Stimulated activated CD4-positive, alpha-beta T cell treated with anti-CD3 and anti-CD28 coated beads, Interleukin-1b, Interleukin-23, amount 100 ng/mL, for 1 hour (primary cell): Measurements from ENCODE around the gene HNRNPF.

ENCODE experiments used
- DNase-seq, 2 donors: peaks; one replicate each; pipeline ENCODE4 v3.0.0-alpha.2; 2020; ENCODE audit warnings: low read depth in 2 of 2

HNRNPF gene

DNA sequence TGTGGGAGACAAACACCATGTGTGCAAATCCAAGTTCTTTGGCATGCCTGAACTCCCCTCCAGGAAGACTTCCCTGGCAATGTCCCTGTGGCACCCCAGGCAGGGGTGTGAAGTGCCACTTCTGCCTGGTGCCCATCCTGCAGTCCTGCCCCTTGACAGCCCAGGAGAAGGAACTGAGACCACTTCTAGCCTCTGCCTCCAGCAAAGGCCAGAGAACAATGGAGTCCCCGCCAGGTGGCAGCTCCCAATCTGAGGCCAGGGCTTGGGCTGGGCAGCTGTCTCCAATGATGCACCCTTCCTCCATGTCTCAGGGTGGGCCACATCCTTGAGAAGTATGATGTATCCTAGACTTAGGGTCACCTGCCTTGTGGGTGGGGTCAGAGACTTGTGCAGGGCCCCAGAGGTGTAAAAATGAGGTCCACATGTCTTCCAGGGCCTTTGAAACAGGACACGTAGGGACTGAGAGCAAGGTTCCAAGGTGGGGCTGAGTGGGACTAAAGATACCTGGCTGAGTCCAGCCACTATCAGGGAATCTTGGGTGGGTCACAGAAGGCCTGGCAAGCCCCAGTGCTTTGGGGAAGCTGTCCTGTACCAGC lies 32.1 kb downstream of the HNRNPF start:
- no peak for DNase-seq

DNA sequence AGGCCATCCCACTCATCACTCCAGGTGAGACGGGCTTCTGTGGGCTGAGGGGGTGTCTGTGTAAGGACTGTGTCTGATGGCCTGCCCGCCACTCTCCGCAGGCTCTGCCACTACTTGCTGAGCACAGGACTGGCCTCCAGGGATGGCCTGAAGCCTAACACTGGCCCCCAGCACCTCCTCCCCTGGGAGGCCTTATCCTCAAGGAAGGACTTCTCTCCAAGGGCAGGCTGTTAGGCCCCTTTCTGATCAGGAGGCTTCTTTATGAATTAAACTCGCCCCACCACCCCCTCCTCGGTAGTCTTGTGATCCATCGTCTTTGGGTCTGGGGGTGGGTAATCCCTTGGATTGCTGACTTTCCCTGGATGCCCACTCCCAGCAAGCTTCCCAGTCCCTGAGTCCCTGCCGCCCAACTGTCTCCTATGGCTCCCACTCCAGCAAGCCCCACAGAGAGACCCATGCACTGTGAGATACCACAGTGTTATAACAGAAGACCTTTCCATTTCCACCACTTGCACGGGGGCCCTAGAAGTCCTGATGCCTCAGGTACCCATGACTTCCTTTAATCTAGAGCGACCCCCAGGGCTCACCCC lies 32.8 kb downstream of the HNRNPF start:
- DNase-seq: no peak

- DNase-seq: no peak
Observed at GRCh38 chr10:43375401-43376020, 33.5 kb downstream of the HNRNPF start.

GRCh38 chr10:43374194-43374593 lies 34.8 kb downstream of the HNRNPF start:
- DNase-seq: no peak

- no peak for DNase-seq
Observed at GRCh38 chr10:43373461-43373860, 35.5 kb downstream of the HNRNPF start.

DNA sequence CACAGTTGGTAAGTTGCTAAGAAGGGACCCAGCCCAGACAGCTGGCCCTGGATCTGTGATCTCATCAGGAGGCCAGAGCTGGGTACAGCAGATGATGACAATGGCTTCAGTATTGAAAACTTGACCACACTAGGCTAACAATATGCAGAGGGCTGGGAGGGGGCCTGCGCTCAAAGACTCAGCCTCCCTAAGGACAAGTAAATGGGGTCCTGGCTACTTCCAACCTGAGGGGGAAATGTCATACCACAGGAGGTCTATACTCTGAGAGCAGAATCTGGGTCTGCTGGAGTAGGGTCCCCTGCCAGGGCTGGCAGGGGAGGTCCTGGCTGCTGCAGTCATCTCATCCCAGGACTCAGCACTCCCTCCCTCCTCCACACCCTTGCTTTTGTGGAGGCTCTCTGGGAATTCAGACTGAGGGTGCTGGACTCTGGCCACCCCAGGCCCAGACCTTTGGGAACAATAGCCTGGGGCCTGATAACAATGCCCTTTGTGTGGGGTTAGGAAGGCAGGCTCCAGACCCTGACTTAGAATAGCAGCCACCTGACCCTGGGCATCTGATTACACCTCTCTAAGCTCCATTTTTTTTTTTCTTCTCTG lies 36.1 kb downstream of the HNRNPF start:
- DNase-seq: no peak

GRCh38 chr10:43371418-43371817 lies 37.6 kb downstream of the HNRNPF start, which contains the start of gene FXYD4:
Gene FXYD4, plus strand, starts transcription at chr10:43371636. Its CDS starts 2,111 bp downstream, at chr10:43373747.
- no peak for DNase-seq

- no peak for DNase-seq
Observed at GRCh38 chr10:43370671-43371215, 38.2 kb downstream of the HNRNPF start.

- DNase-seq: no peak
Observed at GRCh38 chr10:43369921-43370320, 39.1 kb downstream of the HNRNPF start.

DNA sequence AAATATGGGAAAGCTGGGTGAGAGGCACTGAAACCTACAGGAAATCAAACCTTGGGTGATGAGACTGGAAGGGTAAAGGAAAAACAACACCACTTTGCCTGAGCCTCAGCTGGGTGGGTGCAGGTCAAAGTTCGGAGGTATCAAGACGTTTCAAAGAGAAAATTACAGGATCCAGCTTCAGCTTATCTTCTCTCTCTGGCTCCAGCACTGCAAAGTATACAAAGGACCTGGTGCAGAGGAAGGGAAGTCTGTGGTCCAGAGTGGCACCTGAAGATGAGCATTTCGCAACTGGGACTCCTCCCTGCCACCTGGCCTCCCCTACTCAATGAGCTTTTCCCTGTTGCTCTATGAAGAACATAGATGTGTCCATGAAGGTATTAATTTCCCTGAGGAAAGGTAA lies 44.0 kb downstream of the HNRNPF start:
- DNase-seq: no peak

DNA sequence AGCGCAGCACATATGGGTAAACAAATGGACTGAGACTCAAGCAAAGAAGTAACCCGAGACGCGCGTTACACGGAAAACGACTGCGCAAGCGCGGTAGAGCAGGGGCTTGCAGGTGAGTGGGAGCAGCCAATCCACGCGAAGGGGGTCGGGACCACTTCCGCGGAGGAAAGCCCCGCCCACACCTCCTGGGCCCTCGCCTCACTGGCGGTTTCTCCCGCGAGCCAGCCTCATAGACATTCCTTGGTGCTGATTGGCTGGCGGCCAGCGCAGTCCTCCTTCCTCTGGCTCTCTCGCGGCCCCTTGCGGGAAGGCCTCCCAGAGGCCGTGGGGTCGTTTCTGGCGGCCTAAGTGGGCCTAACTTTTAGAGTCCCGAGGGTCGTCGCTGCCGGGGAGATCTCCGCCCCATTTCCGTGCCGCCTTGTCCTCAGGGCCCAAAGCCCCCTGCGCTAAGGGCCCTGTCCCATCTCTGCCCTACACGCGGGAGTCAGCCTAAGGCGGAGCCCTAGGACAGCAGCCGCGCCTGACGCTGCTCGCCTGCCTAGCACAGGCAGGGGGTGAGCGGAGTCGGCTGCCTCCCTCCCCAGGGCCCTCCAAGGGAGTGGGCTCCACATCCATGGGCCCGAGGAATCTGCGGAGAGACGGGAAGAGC lies 46.7 kb downstream of the HNRNPF start:
- peak; percentile 92 to 96 for DNase-seq

GRCh38 chr10:43361547-43362190 lies 47.3 kb downstream of the HNRNPF start:
- DNase-seq: no peak

DNA sequence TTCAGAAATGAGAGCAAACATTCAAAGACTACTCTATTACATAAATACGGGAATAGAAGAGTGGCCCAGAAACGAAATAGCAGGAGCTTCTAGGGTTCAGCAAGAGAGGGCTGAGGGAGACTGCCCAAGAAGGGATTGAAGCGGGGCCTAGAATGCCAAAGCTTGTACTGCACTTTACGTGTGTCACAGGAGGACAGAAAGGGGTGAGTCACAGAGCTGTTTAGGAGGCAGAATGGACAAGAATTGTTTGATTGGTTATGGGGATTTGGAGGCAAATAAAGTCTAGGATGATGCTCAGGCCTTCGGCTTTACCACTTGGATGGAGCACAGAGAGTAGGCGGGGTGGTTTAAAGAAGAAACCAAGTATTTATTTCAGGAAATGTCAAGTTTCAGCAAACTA lies 48.9 kb downstream of the HNRNPF start:
- DNase-seq: no peak

DNA sequence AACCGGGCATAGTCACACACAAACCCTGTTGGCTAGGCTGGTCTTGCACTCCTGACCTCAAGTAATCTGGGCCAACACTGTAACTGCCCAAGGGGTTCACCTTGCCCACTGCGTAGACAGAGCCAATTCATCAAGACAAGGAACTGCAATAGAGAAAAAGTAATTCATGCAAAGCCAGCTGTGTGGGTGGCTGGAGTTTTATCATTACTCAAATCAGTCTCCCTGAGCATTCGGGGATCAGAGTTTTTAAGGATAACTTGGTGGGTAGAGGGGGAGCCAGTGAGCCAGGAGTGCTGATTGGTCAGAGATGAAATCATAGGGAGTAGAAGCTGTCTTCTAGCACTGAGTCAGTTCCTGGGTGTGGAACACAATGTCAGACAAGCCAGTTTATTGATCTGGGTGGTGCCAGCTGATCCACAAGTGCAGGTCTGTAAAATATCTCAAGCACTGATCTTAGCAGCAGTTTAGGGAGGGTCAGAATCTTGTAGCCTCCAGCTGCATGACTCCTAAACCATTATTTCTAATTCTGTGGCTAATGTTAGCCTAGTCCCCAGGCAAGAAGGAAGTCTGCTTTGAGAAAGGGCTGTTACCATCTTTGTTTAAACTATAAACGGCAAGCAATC lies 53.1 kb downstream of the HNRNPF start:
- no peak for DNase-seq

- DNase-seq: no peak
Observed at GRCh38 chr10:43354879-43355380, 54.1 kb downstream of the HNRNPF start.

DNA sequence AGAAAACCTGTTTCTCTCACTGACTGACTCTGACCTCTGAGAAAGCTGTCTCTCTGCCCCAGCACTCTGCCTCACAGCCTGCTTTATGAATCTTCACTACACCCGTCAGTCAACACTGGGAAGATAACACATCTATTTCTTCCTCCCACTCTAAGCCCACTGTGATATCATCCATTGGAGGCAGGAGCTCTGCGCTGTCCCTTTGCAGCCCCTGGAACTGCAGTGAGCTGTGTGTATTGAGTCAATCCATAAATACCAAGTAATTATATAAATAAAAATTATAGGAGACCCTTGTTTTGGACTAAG lies 54.7 kb downstream of the HNRNPF start:
- no peak for DNase-seq

- no peak for DNase-seq
Observed at GRCh38 chr10:43353495-43354329, 55.3 kb downstream of the HNRNPF start.

DNA sequence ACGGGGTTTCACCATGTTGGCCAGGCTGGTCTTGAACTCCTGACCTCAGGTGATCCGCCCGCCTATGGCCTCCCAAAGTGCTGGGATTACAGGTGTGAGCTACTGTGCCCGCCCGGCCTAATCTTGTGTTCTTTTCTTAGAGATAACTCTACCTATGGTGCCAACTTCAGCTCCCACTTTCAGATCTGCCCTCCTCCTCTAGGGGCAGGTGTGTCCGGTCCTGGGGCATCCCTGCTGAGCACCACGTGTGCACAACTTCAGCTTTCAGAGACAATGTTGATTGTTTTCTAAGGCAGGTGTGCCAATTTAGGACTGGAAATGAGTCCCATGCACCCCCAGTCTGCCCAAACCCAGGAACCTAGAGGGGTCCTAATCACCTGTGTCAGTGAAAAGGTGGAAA lies 56.0 kb downstream of the HNRNPF start:
- DNase-seq: no peak

DNA sequence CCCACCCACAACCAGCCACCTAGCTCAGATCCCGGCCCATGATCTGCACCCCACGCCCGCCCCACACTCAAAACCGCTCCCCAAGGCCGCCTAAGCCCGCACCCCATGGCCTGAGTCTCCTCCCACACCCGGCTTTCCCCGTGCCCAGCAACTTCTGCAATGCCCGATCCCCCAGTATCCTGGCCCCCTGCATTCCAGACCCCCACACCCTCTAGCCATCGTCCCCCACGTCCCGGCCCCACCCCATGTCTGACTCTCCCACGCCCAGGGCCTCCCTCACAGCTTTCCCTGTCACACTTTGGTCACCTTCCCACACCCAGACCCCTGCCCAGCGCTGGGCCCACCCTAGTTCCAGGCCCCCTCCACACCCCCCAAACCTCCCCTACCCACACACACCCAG lies 57.7 kb downstream of the HNRNPF start:
- DNase-seq: no peak

- no peak for DNase-seq
Observed at GRCh38 chr10:43350686-43351085, 58.3 kb downstream of the HNRNPF start.
